Activated CD8-positive, alpha-beta memory T cell treated with anti-CD3 and anti-CD28 coated beads, Interleukin-2, amount 50 U/mL, for 24 hours (primary cell): ENCODE data around the gene MBNL3.
"Not testable (repeated sequence)": the region's sequence is repeated elsewhere in the genome, so short reads cannot be mapped to it uniquely, and the experiment has no call there.

Source experiments
- DNase-seq: peaks from one replicate; pipeline ENCODE4 v3.0.0-alpha.2; 2020; ENCODE audit errors: extremely low read depth

The MBNL3 gene

GRCh38 chrX:132369617-132370326 lies 119.1 kb downstream of the MBNL3 start:
- DNase-seq, result no peak

DNA sequence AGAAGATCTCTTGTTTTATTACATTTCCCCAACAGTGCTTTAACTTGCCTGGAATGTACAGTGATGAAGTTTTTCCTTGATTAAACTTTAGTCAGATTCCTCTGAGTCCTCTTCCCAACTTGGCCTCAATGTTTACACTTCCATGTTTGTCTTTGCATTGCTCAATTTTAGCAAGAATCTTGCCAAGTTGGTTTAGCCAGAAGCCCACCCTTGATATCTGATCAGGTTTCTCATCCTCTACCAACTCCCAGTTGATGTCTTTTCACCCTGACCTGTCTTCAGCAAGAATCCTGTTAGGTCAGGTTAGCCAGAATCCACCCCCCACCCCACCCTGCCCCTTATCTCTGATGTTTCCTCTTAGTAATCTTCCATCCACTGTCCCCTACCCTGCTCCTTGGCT lies 120.9 kb downstream of the MBNL3 start:
- no peak for DNase-seq

DNA sequence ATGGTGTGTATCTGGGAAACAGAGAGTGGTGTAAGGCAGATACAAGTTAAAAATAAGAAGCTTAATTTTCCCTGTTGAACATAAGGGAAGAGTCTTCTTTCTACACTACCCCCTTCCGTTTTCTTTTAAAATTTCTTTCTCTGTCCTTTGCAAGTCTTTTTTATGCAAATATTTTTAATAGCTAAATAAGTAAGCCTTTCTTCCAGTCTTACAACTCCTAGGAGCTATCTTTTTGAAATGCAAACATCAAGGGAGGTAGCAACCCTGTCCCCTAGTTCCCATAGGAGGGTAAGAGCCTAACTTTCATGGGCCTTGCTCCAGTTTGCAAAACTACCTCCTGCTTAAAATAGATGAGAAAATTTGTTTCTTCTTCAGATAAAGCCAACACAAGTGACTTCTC lies 121.5 kb downstream of the MBNL3 start:
- no peak for DNase-seq

DNA sequence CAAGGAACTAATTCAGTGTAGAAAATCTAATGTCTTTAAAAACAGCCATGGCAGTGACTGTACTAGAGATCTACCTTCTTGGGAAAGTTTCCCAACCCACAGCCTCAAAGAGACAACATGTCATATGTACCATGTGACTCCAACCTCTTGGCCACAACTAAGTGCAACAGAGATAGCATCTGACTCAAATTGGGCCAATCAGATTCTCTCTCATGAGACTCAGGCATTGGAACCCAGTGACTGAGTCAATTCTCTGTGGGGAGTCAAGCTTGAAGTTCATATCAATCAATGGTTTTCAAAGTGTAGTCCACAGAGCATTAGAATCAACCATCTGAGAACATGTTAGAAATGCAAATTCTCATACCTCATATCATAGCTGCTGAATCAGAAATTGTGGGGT lies 123.3 kb downstream of the MBNL3 start:
- no peak for DNase-seq

DNA sequence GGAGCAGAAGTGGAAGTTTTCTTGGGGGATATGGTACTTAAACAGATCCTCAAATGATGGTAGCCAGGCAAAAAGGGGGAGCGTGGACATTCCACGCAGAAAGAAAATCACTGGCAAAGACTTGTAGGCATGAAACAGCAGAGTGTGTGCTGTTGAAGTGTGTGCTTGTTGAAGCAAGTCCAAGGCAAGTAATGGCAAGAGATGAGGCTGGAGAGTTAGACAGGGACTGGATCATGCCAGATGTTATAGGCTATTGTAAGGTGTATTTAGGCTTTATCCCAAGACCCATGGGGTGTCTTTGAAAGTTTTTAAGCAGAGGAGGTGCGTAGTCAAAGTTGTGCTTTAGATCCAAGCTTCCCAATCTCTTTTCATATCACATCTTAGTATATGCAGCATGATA lies 124.5 kb downstream of the MBNL3 start:
- DNase-seq, result no peak

- DNase-seq, result no peak
Observed at GRCh38 chrX:132353430-132353829, 135.4 kb downstream of the MBNL3 start.

DNA sequence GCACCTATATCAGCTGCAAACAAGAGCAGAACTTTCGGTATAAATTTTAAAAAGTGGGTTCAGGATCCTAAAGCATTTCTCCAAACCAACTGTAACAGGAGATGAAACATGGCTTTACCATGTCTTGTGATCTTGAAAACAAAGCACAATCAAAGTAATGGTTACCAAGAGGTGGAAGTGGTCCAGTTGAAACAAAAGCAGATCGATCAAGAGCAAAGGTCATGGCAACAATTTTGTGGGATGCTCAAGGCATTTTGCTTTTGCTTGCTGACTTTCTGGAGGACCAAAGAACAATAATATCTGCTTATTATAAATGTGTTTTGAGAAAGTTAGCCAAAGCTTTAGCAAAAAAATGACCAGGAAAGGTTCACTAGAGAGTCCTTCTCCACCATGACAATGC lies 152.7 kb downstream of the MBNL3 start:
- no peak for DNase-seq

DNA sequence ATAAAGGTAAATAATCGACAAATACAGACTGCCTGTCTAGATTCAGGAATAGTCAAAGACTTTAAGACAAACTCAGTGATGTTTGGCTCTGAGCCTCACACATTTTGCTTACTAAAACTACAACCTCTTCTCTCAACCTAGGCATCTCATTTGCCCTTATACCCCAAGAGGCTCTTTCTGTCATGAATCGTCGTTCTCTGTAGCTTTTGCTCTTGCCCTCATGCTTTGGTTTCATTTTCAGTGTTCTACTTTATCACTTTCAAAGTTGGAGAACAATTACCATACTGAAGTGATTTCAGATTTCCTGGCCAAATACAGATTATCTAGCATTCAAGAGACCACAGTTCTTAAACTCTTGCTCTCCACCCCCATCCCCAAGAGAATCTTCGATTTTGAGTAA lies 155.5 kb downstream of the MBNL3 start:
- no peak for DNase-seq

GRCh38 chrX:132331532-132331931 lies 157.3 kb downstream of the MBNL3 start:
- DNase-seq, result no peak

GRCh38 chrX:132331000-132331399 lies 157.8 kb downstream of the MBNL3 start:
- no peak for DNase-seq

- DNase-seq, result no peak
Observed at GRCh38 chrX:132330156-132330729, 158.6 kb downstream of the MBNL3 start.

GRCh38 chrX:132326960-132327359 lies 161.9 kb downstream of the MBNL3 start:
- DNase-seq, result not testable (repeated sequence)
